Measurements from ENCODE around the gene MBOAT2.

GRCh38 chr2:9030190-9030589 lies 26.7 kb upstream of the MBOAT2 start:
- TF ChIP-seq CTCF (IDR thresholded peaks at IDR 0.05; ENCODE audit: insufficient read depth, low read length) (no peak), POLR2AphosphoS5 (IDR thresholded peaks at IDR 0.05; ENCODE audit: low read depth) (no peak)
- TF ChIP-seq, protein P1, sequence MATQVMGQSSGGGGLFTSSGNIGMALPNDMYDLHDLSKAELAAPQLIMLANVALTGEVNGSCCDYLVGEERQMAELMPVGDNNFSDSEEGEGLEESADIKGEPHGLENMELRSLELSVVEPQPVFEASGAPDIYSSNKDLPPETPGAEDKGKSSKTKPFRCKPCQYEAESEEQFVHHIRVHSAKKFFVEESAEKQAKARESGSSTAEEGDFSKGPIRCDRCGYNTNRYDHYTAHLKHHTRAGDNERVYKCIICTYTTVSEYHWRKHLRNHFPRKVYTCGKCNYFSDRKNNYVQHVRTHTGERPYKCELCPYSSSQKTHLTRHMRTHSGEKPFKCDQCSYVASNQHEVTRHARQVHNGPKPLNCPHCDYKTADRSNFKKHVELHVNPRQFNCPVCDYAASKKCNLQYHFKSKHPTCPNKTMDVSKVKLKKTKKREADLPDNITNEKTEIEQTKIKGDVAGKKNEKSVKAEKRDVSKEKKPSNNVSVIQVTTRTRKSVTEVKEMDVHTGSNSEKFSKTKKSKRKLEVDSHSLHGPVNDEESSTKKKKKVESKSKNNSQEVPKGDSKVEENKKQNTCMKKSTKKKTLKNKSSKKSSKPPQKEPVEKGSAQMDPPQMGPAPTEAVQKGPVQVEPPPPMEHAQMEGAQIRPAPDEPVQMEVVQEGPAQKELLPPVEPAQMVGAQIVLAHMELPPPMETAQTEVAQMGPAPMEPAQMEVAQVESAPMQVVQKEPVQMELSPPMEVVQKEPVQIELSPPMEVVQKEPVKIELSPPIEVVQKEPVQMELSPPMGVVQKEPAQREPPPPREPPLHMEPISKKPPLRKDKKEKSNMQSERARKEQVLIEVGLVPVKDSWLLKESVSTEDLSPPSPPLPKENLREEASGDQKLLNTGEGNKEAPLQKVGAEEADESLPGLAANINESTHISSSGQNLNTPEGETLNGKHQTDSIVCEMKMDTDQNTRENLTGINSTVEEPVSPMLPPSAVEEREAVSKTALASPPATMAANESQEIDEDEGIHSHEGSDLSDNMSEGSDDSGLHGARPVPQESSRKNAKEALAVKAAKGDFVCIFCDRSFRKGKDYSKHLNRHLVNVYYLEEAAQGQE (IDR thresholded peaks at IDR 0.05; ENCODE audit: insufficient replicate concordance, low read depth) = no peak

Data from HL-60 (cell line).